ENCODE data around the gene ALOX5.

DNA sequence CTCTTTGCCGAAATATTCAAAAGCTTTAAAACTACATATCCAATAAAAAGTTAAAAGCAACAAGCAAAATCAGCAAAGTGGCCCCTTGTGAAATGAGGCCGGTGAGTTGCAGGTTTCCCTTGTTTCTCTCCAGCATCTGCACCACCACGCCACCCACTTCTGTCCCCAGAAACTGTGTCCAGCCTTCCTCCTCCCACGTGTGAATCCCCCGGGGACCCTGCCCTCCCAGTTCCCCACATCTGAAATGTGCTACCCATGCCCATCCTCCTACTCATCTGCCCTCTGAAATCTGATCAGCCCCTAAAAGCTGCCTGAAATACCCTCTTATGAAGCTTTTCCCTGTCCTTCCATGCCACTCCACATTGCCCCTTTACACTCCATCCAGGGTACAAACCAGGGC is 3.8 kb downstream of the ALOX5 start:
- TF ChIP-seq, protein P1, sequence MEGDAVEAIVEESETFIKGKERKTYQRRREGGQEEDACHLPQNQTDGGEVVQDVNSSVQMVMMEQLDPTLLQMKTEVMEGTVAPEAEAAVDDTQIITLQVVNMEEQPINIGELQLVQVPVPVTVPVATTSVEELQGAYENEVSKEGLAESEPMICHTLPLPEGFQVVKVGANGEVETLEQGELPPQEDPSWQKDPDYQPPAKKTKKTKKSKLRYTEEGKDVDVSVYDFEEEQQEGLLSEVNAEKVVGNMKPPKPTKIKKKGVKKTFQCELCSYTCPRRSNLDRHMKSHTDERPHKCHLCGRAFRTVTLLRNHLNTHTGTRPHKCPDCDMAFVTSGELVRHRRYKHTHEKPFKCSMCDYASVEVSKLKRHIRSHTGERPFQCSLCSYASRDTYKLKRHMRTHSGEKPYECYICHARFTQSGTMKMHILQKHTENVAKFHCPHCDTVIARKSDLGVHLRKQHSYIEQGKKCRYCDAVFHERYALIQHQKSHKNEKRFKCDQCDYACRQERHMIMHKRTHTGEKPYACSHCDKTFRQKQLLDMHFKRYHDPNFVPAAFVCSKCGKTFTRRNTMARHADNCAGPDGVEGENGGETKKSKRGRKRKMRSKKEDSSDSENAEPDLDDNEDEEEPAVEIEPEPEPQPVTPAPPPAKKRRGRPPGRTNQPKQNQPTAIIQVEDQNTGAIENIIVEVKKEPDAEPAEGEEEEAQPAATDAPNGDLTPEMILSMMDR (IDR thresholded peaks at IDR 0.05; ENCODE audit: insufficient read depth, low read length) = no peak
- no peak for TF ChIP-seq POLR2AphosphoS5 (IDR thresholded peaks at IDR 0.05; ENCODE audit: low read depth)
- TF ChIP-seq, protein P2, sequence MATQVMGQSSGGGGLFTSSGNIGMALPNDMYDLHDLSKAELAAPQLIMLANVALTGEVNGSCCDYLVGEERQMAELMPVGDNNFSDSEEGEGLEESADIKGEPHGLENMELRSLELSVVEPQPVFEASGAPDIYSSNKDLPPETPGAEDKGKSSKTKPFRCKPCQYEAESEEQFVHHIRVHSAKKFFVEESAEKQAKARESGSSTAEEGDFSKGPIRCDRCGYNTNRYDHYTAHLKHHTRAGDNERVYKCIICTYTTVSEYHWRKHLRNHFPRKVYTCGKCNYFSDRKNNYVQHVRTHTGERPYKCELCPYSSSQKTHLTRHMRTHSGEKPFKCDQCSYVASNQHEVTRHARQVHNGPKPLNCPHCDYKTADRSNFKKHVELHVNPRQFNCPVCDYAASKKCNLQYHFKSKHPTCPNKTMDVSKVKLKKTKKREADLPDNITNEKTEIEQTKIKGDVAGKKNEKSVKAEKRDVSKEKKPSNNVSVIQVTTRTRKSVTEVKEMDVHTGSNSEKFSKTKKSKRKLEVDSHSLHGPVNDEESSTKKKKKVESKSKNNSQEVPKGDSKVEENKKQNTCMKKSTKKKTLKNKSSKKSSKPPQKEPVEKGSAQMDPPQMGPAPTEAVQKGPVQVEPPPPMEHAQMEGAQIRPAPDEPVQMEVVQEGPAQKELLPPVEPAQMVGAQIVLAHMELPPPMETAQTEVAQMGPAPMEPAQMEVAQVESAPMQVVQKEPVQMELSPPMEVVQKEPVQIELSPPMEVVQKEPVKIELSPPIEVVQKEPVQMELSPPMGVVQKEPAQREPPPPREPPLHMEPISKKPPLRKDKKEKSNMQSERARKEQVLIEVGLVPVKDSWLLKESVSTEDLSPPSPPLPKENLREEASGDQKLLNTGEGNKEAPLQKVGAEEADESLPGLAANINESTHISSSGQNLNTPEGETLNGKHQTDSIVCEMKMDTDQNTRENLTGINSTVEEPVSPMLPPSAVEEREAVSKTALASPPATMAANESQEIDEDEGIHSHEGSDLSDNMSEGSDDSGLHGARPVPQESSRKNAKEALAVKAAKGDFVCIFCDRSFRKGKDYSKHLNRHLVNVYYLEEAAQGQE (IDR thresholded peaks at IDR 0.05; ENCODE audit: insufficient replicate concordance, low read depth) = no peak
